Esophagus muscularis mucosa (tissue), 3 donors: ENCODE data around the gene PLIN5.

Experiments
- CTCF ChIP-seq, 3 experiments: fragments of 200-600 bp in 2 of 3; fragments of 450-650 bp in 1 of 3; sonication (generic) in 2 of 3; IDR thresholded peaks; one replicate each; pipeline ENCODE4 v1.5.1; 2017 to 2019; ENCODE audit warnings: antibody characterized with exemption in 3 of 3, mild to moderate bottlenecking in 2 of 3, moderate library complexity in 1 of 3
- POLR2A ChIP-seq: fragments of 450-650 bp; IDR thresholded peaks from one replicate; pipeline ENCODE4 v1.6.1; 2017; ENCODE audit warnings: antibody characterized with exemption, moderate library complexity, mild to moderate bottlenecking, low read depth
- POLR2AphosphoS5 ChIP-seq, 2 donors: sonication (generic); formaldehyde crosslinking; IDR thresholded peaks; one replicate each; pipeline ENCODE4 v1.6.1; 2017; ENCODE audit warnings: antibody characterized with exemption in 2 of 2

GRCh38 chr19:4542896-4543841, 8.1 kb upstream of the PLIN5 start:
- TF ChIP-seq CTCF (IDR thresholded peaks at IDR 0.05): no peak
- no peak for TF ChIP-seq POLR2A
- TF ChIP-seq POLR2AphosphoS5 (IDR thresholded peaks at IDR 0.05): no peak
